NCI-H1105 (cell line): Measurements from ENCODE around the gene MPPE1.
A peak's percentile ranks its signal among the peaks of the same experiment; 100 is the strongest.
"Not testable (repeated sequence)": the region's sequence is repeated elsewhere in the genome, so short reads cannot be mapped to it uniquely, and the experiment has no call there.

Source experiments
- DNase-seq: peaks from one replicate; lab custom pipeline; 2025; lab: John Stamatoyannopoulos, UW

Gene MPPE1

DNA sequence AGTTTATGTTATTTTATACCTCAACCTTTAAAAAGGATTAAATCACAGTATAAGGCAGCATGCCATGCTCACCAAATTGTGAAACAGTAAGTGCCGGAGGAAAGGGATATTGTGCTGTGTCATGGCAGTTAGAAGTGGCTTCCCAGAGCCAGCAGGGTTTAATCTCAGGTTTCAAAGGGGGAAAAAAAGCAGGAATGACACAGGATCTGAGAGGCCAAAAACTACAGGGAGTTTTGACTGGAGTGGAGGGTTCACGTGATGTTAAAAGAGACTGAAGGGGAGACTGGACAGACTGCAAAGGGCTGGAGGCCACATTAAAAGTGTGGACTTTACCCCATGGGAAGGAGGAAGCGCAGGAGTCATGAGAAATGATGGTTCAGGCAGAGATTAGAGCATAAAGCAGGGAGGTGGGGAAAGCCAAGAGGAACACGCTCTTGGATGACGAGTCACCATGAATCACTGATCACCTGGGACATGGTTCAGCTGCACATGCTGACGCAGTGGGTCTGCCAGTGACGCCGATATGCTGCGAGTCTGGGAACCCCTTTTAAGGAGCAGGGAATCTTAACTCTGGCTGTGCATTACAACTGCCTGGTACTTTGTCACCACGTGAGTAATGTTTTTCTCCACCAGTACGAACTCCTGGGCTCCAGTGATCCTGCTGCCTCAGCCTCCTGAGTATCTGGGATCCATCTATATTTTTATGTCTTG, 50.8 kb downstream of the MPPE1 start:
- no peak for DNase-seq

GRCh38 chr18:11854554-11854953, 53.6 kb downstream of the MPPE1 start:
- not testable (repeated sequence) for DNase-seq

GRCh38 chr18:11851806-11852337, 56.2 kb downstream of the MPPE1 start:
- DNase-seq: no peak

GRCh38 chr18:11851146-11851805, 56.8 kb downstream of the MPPE1 start, which contains the start of gene CHMP1B:
CHMP1B (plus strand) TSS chr18:11851413; CDS start chr18:11851512, 99 bp downstream.
- DNase-seq: peak; percentile 95

- no peak for DNase-seq
These were observed 57.3 kb downstream of the MPPE1 start for GRCh38 chr18:11850821-11851145.

- no peak for DNase-seq
These were observed 58.1 kb downstream of the MPPE1 start for GRCh38 chr18:11849841-11850634.

DNA sequence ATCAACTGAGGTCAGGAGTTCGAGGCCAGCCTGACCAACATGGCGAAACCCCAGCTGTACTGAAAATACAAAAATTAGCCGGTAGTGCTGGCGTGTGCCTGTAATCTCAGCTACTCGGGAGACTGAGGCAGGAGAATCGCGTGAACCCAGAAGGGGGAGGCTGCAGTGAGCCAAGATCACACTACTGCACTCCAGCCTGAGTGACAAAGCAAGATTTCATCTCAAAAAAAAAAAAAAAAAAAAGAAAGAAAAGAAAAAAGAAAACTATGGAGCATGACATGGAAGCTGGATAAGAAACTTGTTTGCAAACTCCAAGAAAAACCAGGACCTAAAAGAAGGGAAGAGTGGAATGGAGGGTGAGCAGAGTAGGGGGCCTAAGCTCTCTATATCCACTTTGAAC, 58.8 kb downstream of the MPPE1 start:
- DNase-seq: no peak

DNA sequence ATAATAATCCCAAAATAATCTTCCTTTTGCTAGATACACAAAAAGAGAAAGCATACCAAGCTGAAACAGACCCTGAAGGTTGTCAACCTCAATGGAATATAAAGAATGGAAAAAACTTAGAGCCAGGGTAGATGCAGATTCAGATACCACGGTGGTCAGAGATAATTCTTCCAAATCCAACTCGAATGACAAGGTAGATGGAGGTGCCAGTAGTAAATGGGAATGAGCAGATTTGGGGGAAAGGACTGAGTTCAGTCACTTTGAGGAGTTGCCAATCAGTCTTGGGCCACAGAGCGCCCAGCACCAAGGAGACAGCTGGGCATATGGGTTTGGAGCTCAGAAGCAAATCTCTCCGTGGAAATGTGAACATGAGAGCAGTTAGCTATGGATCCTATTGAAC, 60.3 kb downstream of the MPPE1 start:
- DNase-seq: no peak

DNA sequence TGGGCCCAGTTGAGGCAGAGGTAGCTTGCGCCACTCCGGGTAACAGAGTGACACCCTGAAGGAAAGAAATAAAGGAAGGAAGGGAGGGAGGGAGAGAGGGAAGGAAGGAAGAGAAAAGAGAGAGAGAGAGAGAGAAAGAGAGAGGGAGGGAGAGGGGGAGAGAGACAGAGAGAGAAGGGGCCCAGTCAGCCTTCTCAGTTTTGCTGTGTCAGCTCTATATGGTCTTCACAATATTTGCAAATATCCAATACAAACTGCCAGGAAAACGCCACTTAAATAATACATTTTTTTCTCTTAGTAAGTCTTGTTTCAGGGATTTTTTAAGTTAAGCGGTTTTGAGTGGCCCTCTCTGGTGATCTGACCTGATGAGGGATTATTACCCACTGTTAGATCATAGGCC, 62.5 kb downstream of the MPPE1 start:
- no peak for DNase-seq

GRCh38 chr18:11844436-11844835, 63.7 kb downstream of the MPPE1 start:
- DNase-seq: no peak

DNA sequence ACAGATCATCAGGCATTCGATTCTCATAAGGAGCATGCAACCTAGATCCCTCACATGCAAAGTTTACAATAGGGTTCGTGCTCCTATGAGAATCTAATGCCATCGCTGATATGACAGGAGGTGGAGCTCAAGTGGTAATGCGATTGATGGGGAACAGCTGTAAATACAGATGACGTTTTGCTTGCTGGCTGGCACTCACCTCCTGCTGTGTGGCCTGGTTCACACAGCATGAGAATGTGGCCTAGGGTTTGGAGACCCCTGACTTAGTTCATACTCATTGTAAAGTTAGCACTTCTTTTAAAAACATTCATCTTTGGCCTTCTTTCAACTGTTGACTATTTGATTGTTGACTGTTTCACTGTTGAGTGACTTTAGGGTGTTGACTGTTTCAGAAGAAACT, 65.6 kb downstream of the MPPE1 start:
- no peak for DNase-seq

DNA sequence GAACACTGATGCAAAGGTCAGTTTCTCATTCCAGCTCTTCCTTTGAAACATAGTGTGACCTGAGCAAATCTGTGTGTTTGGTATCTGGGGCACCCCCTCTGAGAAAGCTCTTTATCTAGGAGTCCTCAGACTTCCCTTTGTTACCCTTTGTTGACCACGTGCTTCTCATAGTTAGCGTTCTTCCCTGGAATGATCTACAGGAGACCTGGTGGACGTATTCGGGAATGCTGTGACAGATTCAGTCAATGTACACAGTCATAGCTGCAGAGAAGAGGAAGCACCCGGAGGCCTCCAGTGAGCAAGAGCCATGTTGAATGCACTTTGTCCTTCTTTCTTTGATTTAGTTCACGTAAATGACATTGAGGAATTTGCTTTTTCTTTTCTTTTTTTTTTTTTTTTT, 67.6 kb downstream of the MPPE1 start:
- no peak for DNase-seq

DNA sequence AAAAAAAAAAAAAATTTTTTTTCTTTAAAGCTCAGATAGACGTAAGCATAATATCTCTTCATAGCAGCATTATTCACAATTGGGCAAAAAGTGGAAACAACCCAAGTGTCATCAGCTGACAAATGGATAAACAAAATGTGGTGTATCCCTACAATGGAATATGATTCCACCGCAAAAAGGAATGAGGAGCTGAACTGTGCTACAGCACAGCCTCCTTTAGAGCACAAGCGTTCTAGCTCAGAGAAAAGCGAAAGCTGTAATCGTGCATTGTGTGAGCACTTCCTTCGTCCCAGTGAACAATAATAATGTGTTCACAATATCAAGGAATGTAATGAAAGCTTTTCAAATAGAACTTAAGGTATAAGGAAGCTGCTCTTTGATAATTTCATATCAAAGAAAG, 68.6 kb downstream of the MPPE1 start:
- no peak for DNase-seq

GRCh38 chr18:11834772-11835171, 73.3 kb downstream of the MPPE1 start:
- DNase-seq: no peak
